SIG-M5 treated with dmso at 0.1 percent for 504 hours (cell line): ENCODE data around the gene VSX2.

ENCODE experiments used
- DNase-seq: peaks from one replicate; lab custom pipeline; 2025; ENCODE audit not compliant: unreplicated experiment; lab: John Stamatoyannopoulos, UW

Gene VSX2

DNA sequence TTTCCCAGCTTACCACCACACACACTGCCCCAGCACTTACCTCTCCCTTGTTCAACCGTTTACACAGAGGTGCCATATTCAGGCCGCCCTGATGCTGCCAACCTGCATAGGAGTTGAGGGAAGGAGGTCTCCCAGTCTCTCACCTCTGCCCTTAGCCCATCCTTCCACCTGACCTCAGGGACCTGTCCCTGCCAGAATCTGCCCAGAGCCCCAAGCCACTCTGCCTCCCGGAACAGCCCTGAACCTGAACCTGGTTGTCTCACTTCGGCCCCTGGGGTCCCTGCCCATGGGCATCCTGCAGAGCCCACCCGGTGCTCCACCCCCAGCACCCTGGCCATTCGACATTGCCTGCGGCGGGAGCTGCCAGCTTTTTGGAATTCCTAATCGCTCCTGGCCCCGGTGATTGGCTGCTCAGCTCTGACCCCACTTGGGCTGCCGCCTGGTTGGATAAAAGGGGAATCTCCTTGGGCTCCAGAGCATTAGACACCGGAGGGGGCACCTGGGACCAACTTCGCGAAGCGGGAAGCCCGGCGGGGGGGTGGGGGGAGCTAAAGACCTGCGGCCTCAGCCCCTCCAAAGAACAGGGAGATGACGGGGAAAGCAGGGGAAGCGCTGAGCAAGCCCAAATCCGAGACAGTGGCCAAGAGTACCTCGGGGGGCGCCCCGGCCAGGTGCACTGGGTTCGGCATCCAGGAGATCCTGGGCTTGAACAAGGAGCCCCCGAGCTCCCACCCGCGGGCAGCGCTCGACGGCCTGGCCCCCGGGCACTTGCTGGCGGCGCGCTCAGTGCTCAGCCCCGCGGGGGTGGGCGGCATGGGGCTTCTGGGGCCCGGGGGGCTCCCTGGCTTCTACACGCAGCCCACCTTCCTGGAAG lies at the start of gene VSX2:
TSS of gene VSX2 (plus strand) at position 476 of the 874 bp plus-strand sequence. CDS start at position 589, 113 bp downstream.
- DNase-seq, result no peak

DNA sequence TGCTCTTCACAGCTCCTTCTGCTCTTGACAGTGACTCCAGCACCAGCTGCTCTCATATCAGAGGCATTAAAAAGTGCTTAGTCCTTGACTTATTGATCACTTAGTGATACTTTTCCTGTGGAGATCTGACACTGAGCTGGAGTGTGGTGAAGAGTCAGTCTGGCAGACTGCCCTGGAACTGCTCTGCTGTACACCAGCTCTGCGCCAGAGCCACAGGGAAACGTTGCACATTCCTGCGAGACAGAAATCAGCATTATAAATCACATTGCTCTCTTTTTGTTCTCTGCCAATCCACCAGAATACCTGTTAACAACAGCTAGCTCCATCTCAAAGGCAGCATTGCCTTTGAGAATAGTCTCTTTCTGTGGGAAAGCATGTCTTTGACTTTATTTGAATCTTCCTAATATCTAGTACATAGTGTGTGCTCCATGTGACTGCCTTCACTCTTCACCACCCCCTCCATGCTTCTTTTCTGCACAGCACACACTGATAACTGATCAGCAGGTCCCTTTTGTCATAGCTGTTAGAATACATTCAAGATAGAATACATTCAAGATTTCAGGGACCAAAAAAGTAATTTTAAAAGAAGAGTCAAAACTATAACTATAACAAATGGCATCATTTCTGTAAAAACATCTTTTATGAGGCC lies 48.2 kb upstream of the VSX2 start:
- DNase-seq, result no peak

DNA sequence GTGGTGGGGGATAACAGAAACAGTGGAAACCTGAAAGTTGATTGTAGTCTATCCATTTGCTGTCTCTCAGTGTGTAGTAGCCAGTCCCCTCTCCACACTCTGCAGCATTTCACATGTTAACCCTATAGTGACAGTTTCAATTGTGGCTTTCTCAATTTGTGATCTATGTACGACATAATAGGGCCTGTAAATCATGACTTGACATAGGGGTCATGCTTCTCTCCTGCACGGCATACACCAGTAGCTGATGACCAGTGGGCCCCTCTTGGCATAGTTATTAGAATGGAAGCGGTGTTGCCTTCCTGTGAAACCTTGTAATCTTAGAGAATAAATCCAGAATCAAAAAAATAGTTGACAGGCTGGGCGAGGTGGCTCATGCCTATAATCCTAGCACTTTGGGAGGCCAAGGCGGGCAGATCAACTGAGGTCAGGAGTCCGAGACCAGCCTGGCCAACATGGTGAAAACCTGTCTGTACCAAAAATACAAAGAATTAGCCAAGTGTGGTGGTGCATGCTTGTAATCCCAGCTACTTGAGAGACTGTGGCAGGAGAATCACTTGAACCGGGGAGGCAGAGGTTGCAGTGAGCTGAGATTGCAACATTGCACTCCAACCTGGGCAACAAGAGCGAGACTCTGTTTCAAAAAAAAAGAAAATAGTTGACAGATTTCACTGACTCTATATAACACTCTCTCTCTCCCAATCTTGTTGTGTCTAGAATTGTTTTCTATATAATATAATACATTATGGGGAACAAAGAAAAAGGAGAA lies 44.6 kb upstream of the VSX2 start:
- no peak for DNase-seq

DNA sequence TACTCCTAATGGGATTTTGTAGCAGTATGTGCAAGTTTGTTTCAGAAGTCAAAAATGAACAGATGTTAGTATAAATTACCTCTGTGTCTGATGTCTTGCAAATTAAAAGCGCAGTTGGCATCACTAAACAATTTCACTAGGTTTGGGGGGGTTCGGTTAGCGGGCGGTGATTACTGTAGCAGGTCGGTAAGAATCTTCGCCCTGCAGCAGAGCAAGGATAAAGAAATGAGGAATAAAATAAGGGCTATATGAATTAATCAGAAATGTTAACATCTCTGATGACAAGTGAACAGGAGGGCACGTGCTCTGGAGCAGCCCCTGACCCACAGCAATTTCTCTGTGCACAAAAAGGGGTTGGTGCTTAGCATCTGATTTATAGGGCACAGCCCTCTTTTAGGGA lies 43.6 kb upstream of the VSX2 start:
- DNase-seq, result no peak

DNA sequence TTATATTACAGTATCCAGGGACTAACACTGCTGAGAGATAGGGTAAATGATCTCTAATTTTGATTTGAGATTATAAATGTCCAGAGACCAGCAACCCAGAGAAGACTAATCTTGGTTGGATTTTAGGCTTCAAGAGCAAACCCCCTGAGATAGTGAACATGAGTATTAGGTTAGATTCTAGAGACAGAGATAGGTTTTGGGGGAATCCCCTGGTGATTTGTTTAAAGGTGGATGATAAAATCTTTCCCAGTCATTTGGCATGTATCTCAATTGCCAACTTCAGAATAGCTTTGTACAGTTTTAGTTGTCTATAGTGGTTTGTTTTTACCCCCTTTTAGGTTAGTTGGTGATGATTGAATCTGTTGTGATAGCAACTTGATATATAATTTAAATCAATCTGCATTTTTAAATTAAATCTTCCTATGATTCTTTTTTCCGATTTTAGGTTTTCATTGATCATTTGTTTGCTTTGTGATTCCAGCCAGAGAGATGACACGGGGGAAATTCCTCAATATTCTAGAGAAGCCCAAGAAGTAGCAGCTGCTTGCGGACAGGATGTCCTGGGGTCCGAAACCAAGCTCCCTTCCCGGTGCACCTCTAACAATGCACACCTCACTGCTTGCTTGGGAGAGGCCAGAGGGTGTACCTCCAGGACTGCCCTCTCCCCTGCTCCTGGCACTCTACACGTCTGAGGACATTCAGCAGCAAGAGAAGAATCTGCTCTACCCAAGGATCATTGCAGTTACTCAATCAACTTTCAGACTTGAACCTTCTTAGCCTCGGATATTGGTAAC lies 40.6 kb upstream of the VSX2 start:
- no peak for DNase-seq

DNA sequence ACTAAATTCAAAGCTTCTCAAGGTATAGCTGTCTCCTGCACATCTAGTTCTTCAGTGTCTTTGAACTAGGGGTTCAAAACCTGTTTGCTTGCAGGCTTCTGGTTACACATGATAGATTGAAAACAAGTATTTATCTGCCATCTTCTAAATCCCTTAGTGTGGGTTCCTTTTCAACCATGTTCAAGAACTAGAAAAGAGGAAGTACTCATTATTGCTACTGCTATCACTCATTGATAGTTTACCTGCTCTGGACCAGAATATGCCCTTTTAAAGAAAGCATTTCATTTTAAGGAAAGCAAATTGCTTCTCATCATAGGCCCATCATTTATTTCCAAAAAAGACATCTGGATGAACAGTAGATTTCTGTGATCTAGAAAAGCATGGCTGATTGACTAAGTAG lies 37.1 kb upstream of the VSX2 start:
- no peak for DNase-seq

DNA sequence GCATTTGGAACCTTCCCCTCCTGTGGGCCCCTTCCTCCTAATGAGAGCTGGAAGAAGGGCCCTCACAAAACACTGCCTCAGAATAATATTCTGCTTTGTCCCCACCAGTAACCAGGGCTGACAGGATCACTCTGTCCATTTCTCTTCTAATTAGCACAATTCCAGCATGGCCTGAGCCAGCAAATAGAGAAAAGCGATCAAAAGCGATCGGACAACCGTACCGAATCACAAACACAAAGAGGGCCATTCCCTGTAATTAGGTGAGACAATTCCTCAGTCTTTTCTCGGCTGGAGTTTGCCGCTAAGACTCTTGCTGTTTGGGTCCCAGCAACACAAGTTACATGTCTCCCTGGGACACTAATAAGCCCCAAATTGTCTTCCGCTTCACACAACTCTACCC lies 35.6 kb upstream of the VSX2 start:
- DNase-seq, result no peak

DNA sequence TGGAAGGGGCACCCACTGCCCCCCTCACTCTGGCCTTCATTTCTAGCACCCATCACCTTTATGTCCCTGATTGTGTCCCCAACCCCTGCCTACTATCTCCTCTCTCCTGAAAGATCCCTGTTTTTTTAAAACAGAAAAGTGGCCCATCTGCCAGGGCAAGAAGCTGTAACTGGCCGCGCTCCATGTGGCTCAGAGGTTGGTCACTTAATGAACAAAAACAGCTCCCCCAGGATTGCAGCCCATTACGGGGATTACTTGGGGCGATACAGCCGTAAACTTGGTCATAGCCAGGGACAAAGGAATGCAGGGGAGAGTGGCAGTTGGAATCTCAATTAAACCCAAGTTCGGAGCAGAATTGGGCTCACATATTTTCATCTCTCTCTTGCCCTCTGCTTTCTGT lies 34.8 kb upstream of the VSX2 start:
- no peak for DNase-seq

DNA sequence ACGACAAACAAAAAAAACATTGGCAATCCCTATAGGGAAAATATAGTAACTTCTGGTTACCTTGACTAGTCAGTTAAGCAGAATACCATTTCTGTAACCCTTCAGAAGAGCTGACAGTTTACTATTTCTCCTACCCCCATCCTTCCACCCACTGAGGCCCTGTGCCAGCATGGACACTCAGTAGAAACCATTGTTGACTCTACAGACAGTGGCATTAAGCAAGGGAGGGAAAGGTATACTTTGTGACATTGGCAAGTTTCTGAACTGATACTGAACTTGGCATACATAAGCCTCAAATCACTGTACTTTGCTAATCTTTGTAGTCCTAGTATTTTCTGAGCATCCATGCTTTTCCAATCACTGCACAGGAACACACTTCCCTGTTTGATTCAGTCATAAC lies 33.4 kb upstream of the VSX2 start:
- DNase-seq, result no peak

DNA sequence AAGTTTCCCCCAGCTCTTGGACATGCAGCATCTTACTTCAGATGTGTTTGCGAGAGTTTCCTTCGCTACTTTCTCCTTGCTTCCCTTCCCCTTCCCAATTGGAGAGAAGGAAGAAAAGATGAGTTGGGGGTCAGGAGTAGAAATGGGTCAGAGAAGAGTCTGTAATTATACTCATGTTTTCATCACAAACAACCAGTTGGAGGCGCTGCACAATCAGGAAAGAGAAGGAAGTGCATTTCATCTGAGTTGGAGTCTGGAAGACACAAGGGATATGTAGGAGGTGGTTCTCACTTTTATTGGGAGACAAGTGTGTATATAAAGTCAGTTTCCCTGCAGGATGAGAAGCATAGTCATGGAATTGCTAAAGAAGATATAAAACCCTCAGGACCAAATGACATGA lies 31.3 kb upstream of the VSX2 start:
- no peak for DNase-seq

DNA sequence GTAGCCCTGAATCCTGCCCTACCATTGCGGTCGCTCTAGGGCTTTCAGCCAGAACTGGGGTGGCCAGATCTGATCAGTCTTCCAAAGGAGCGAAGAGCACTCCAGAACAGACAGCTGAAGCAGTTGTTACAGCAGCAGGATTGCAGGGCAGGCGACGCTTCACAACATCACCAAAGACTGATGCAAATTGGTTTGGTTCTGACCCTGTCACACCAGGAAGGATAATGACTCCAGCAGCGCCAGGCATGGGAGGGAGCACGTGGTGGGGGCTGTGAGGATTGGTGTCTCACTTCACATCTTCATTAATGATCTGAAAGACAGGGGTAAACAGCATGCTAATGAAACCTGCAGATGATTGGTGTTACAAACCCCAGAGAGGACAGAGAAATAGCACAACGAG lies 30.6 kb upstream of the VSX2 start:
- no peak for DNase-seq

DNA sequence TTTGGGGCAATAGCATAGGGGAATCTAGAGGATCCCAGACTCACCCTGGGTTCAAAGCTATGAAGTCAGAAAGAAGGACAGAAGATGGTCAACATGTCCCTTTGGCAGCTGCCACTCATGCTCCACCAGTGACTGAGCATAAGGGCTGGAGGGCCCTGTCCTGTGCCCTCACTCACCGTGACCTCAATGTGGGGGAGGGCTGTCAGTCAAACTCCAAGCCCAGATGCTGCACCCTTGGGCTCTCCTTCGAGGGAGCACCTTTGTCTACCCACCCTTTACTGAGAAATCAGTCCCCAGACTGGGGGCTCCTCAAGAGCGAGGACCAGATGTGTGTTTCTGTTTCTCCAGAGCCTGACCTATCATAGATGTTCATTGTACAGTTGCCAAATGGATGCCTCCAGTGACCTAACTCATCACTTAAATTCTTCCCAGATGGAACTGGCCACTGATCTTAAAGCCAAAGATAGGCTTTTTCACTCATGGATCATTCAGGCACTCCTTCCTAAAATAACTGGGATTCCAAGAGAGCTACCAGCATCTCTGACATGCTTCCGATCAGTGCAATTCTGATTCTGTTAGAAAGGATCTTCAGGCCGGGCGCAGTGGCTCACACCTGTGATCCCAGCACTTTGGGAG lies 27.2 kb upstream of the VSX2 start:
- DNase-seq, result no peak

DNA sequence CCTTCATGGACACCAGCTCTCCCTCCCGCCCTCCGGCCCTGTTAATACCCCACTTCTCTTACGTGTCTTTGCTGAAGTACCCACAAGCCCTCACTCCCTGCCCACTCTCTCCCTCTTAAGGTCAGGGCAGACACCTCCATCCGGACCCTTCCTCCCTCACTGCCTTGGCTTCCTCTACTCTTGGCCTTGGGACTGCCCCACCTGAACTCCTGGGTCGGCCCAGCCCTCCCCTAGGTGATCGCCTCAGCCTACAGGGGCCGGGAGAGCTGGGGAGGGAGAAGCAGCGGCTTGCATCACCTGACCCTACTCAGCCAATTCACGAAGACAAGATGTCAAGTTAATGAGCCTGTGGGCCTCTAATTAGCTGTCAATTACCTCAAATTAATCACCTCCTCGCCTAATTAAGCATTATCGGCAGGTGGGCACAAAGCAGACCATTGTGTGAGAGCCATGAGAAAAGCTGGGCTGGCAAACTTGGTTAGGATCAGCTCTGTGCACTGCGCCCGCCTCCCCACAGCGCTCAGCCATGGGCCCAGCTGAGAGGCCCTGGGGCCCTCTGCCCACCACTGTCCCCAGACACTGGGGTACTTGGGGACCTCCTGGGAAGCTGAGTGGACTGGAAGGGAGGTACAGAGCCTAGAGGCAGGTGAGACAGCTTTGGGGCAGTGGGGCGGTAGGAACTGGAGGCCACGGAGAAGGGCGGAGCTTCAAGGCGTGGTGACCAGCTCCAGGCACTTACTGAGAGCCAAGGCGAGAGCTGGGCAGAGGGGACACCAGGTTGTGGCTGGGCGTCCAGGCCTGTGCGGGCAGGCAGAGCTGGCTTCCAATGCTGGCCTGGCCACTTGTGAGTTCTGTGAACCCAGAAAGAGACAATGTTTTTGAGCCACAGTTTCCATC lies 25.1 kb upstream of the VSX2 start:
- no peak for DNase-seq

DNA sequence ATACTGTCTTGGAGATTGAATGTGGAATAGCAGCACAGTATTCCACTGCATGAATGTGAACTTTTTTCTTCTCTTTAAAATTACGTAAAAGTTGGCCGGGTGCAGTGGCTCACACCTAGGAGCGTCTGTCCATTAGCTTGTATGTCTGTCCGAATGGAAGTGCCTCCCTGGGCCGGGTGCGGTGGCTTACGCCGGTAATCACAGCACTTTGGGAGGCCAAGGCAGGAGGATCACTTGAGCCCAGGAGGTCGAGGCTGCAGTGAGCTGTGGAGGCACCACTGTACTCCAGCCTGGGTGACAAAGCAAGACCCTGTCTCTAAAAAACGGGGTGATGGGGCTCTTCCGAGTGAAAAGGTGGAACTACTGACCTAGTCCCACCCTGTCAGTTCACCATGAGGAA lies 22.6 kb upstream of the VSX2 start:
- DNase-seq, result no peak

DNA sequence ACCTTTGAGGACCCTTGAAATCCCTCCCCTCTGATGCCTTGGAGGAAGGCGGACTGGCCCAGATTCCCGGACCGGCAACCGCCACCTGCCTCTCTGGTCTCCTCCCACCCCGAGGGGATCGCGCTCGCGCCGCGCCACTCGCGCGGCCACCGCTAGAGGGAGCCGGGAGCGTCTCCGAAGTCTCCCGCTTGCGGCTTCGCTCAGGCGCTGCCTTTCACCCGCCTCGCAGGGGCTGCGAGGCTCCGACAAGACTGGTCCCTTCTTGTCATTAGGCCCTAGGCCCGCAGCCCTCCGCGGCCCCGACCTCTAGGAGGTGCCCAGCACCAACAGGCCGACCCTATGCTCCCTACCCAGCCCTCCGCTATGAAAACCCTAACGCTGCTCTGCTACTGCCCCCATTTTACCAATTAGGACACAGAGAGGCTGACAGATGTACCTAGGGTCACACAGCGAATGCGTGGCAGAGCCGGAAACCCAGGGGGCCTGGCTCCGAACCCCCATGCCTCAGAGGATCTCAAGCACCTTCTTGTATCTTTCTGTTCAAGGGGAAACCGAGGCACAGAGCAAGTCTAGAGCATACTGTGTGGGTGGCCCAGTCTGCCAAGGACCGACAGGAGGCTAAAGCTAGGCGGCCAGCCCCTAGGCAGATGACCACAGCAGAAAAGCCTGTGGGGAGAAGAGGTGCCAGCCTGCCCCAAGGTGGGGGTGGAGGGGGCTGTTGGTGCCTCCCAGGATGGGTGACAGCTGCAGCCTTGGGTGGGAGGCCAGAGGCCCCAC lies 21.4 kb upstream of the VSX2 start:
- DNase-seq, result peak; percentile 53

DNA sequence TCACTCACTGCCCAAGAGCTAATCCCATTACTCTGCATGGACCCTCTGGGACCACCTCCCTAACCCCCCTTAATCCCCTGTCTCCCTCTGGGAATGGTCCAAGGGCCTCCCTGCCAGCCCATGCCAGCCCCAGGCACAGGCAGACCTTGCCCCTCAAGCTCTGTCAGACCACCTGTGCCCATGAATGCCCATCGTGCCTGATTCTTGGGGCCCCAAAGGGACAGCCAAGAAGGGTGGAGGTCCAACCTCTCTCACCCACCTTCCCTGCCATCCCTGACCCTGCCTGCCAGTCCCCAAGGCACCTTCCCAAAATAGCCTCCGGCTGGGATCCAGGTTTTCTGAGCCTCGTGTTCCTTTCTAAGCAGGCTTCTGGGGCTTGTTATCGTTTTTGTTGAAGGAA lies 20.8 kb upstream of the VSX2 start:
- DNase-seq, result no peak

DNA sequence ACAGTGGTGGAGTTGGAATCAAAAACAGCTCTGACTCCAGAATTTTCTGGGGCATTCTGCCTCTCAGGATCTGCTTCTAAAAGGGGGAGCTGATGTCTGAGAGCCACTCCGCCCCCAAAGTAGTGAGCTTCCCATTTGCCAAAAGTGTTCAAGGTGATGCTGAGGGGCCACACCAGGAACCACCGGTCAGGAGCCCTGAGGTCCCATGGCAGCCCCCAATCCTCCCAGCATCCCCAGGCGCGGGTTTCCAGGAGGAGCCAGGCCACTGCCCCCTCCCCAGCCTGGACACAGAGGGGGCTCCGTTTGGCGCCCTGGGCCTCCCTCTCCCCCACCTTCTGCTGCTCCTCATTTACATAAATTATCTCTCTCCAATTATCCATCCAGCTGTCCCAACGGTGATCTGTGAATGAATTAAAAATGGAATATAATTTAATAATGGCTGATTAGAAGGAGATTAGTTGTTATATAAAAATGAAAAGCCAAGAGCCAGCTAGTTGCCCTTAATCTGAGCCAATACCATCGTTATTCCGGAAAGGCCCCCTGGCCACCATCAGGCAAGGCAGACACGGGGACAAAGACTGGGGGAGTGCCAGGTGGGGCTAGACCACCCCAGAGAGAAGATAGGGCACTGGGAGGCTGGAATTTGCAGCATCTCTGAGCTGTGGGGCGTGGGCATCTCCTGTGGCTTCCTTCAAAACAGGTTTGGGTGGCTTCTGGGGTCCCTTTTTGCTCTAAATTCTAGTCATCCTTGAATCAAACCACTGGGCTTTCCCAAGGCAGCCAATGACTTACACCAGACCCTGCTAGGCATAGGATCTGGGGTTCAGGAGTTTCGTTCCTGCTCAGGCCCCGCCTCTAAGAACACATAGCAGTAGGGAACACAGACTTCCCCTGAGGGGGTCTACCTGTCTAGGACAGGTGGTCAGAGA lies 19.7 kb upstream of the VSX2 start:
- DNase-seq, result no peak

DNA sequence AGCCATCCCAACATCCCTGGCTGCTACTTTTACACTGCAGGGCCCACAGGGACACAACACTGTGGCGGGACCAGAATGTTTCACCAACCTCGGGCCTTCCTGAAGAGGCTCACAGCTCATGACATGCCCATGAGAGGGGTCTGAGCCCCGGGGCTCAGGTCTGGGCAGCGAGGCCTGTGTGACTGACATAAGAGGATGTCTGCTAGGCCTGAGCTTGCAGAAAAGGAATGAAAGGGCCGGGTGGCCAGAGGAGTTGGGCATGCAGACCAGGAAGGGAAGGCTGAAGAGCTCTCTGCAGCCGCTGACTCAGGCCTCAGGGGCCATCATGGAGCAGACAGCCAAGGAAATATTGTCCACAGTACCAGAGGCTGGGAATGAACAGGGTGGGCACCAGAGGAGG lies 18.3 kb upstream of the VSX2 start:
- no peak for DNase-seq
